Colonic mucosa (tissue), 4 donors: ENCODE measurements around the gene CARF. TPM values are rescaled to one million over a fixed set of nuclear protein-coding genes. Genes with fewer than 3 reads are reported as not detected.

Experiments used
- DNase-seq: peaks from one replicate; pipeline ENCODE4 v3.0.0-alpha.2; 2020
- H3K27ac ChIP-seq: fragments of 200-600 bp; one replicate; pipeline ENCODE4 v1.8.0; 2021
- H3K27me3 ChIP-seq: fragments of 200-600 bp; one replicate; pipeline ENCODE4 v1.8.0; 2021
- H3K36me3 ChIP-seq: fragments of 200-600 bp; one replicate; pipeline ENCODE4 v1.8.0; 2021
- H3K4me1 ChIP-seq: fragments of 200-600 bp; one replicate; pipeline ENCODE4 v1.8.0; 2021; ENCODE audit warnings: mild to moderate bottlenecking
- H3K4me3 ChIP-seq: fragments of 200-600 bp; one replicate; pipeline ENCODE4 v1.8.0; 2021
- H3K9ac ChIP-seq, 2 donors: one replicate each; pipeline ENCODE4 v1.7.0; 2013; ENCODE audit warnings: control low read depth in 2 of 2, low read depth in 2 of 2, low read length in 2 of 2
- H3K9me3 ChIP-seq: fragments of 200-600 bp; one replicate; pipeline ENCODE4 v1.8.0; 2021
- CTCF ChIP-seq: fragments of 200-600 bp; IDR thresholded peaks from one replicate; pipeline ENCODE4 v1.8.0; 2022; ENCODE audit warnings: antibody characterized with exemption, mild to moderate bottlenecking
- intact Hi-C: fragments of 100-400 bp; cut with DNase I; formaldehyde crosslinking; loops from one replicate; pipeline ENCODE4 v1.14.1; 2022
- total RNA-seq, 2 donors: library from RNA; stranded (reverse); fragmentation: NEBNext Ultra II Directional in 1 of 2; extraction: Animal tissue kit (Norgen Biotek cat#: 25700) in 1 of 2; gene quantifications; one replicate each; pipeline ENCODE4 v1.2.1, GENCODE V29; 2021
- donor health status: healthy.
- donor health status: DM: no; HTN: no; CAD: no.
- donor health status: DM: no; HTN: no; CAD: no.

Gene CARF
- total RNA-seq, 2 donors from 2014 or later: 3.8 to 5.1 TPM

GRCh38 chr2:203035879-203036470 lies 123.9 kb downstream of the CARF start:
- intact Hi-C loops: no loop called here
- no peaks in the 10 kb centered on the region for H3K9me3 ChIP-seq
- no peaks in the 10 kb centered on the region for H3K4me1 ChIP-seq
- DNase-seq: no peak
- no peak overlapping the region for H3K4me3 ChIP-seq
- TF ChIP-seq CTCF: no peak
- no peak overlapping the region for H3K27ac ChIP-seq
- H3K27me3 ChIP-seq: no peaks in the 10 kb centered on the region
- H3K36me3 ChIP-seq: no peaks in the 10 kb centered on the region
- H3K9ac ChIP-seq: no peak overlapping the region

Other genes starting within 250 kb of the CARF start
- gene ICA1L, start 40.5 kb upstream of the CARF start, total RNA-seq: 1 to 10 TPM in 1 of 2 donors, under 1 TPM in 1; 0.54 to 1.8 TPM
- 10 to 100 TPM; 42.0 to 54.2 TPM for gene WDR12, start 602 bp upstream of the CARF start, total RNA-seq
- 10 to 100 TPM; 61.8 to 72.7 TPM for gene NBEAL1, start 102.6 kb downstream of the CARF start, total RNA-seq